Prostate gland (tissue), 2 donors: ENCODE results near the gene MSRB2.

Experiments used
- POLR2A ChIP-seq: fragments of 450-650 bp; IDR thresholded peaks from one replicate; pipeline ENCODE4 v1.6.1; 2016; ENCODE audit warnings: antibody characterized with exemption, mild to moderate bottlenecking
- TF ChIP-seq, protein P1 (sequence below), 4 experiments: fragments of 200-600 bp in 2 of 4; fragments of 450-650 bp in 2 of 4; sonication (generic) in 2 of 4; IDR thresholded peaks; 1 replicate in 3 of 4; 2 replicates in 1 of 4; pipeline ENCODE4 v1.5.1; 2016 to 2019; ENCODE audit warnings: antibody characterized with exemption in 4 of 4, mild to moderate bottlenecking in 2 of 4, moderate library complexity in 2 of 4

DNA sequence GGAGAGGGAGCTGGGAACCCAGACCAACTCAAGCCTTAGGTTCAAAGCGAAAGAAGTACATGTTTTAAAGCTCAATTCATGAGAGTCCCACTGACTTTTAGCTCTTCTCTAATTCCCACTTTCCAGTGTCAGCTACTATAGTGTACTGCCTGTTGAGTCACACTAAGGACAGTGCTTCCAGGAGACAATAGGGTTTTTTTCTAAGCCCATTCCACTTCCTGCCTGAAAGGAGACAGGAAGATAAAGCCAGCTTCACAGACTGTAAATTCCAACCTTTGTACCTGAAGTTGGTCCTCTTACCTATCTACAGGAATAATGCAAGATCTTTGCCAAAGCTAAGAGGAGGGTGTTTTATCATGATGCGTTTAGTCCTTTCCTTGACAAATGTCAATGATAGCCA lies 4.4 kb downstream of the MSRB2 start:
- TF ChIP-seq, protein P1, sequence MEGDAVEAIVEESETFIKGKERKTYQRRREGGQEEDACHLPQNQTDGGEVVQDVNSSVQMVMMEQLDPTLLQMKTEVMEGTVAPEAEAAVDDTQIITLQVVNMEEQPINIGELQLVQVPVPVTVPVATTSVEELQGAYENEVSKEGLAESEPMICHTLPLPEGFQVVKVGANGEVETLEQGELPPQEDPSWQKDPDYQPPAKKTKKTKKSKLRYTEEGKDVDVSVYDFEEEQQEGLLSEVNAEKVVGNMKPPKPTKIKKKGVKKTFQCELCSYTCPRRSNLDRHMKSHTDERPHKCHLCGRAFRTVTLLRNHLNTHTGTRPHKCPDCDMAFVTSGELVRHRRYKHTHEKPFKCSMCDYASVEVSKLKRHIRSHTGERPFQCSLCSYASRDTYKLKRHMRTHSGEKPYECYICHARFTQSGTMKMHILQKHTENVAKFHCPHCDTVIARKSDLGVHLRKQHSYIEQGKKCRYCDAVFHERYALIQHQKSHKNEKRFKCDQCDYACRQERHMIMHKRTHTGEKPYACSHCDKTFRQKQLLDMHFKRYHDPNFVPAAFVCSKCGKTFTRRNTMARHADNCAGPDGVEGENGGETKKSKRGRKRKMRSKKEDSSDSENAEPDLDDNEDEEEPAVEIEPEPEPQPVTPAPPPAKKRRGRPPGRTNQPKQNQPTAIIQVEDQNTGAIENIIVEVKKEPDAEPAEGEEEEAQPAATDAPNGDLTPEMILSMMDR (IDR thresholded peaks at IDR 0.05): no peak
- no peak for TF ChIP-seq POLR2A
